H9 (cell line): ENCODE results near the gene EHD4. TPM values are rescaled to one million over a fixed set of nuclear protein-coding genes. Genes with fewer than 3 reads are reported as not detected.

Experiments
- DNase-seq: peaks from one replicate; pipeline ENCODE4 v3.0.0-alpha.2; 2017
- H2AFZ ChIP-seq: one replicate; pipeline ENCODE4 v1.6.1; 2013; ENCODE audit warnings: mild to moderate bottlenecking, low read length, control low read depth, moderate library complexity
- H2AK5ac ChIP-seq: 2 replicates; pipeline ENCODE4 v1.6.1; 2013; ENCODE audit warnings: low read length, control low read depth, mixed read lengths; ENCODE audit not compliant: insufficient read length
- H2BK120ac ChIP-seq: one replicate; pipeline ENCODE4 v1.6.1; 2013; ENCODE audit warnings: low read depth, mild to moderate bottlenecking, low read length, control low read depth, inconsistent platforms; ENCODE audit not compliant: poor library complexity, severe bottlenecking
- H2BK12ac ChIP-seq: 2 replicates; pipeline ENCODE4 v1.6.1; 2013; ENCODE audit warnings: low read length, control low read depth, mixed read lengths, low read depth; ENCODE audit not compliant: insufficient read length
- H2BK15ac ChIP-seq: 2 replicates; pipeline ENCODE4 v1.6.1; 2013; ENCODE audit warnings: low read depth, low read length, control low read depth
- H2BK20ac ChIP-seq: one replicate; pipeline ENCODE4 v1.6.1; 2013; ENCODE audit warnings: low read depth, mild to moderate bottlenecking, low read length, control low read depth, inconsistent platforms; ENCODE audit not compliant: poor library complexity, severe bottlenecking
- H2BK5ac ChIP-seq: 2 replicates; pipeline ENCODE4 v1.6.1; 2013; ENCODE audit warnings: low read length, control low read depth, mixed read lengths; ENCODE audit not compliant: insufficient read length
- H3K14ac ChIP-seq: 2 replicates; pipeline ENCODE4 v1.6.1; 2013; ENCODE audit warnings: low read length, control low read depth; ENCODE audit not compliant: insufficient read depth
- H3K18ac ChIP-seq: 2 replicates; pipeline ENCODE4 v1.6.1; 2013; ENCODE audit warnings: low read depth, mild to moderate bottlenecking, mixed read lengths, low read length, control low read depth; ENCODE audit not compliant: insufficient read length
- H3K23ac ChIP-seq: 2 replicates; pipeline ENCODE4 v1.6.1; 2013; ENCODE audit warnings: low read length, control low read depth, mixed read lengths, low read depth; ENCODE audit not compliant: insufficient read length
- H3K23me2 ChIP-seq: 2 replicates; pipeline ENCODE4 v1.6.1; 2013; ENCODE audit warnings: low read depth, mild to moderate bottlenecking, mixed read lengths, low read length, control low read depth; ENCODE audit not compliant: insufficient read length, poor library complexity, severe bottlenecking
- H3K27ac ChIP-seq: 2 replicates; pipeline ENCODE4 v1.5.1; 2013; ENCODE audit warnings: low read length, control low read depth, mixed read lengths, low read depth; ENCODE audit not compliant: insufficient read length
- H3K27me3 ChIP-seq: 2 replicates; pipeline ENCODE4 v1.6.1; 2013; ENCODE audit warnings: low read length, control low read depth, inconsistent platforms; ENCODE audit not compliant: insufficient read depth
- H3K4ac ChIP-seq: 2 replicates; pipeline ENCODE4 v1.6.1; 2013; ENCODE audit warnings: low read depth, mild to moderate bottlenecking, control low read depth, inconsistent platforms, low read length, moderate library complexity
- H3K4me1 ChIP-seq: 2 replicates; pipeline ENCODE4 v1.6.1; 2013; ENCODE audit warnings: low read length, control low read depth, inconsistent platforms; ENCODE audit not compliant: insufficient read depth
- H3K4me2 ChIP-seq: 2 replicates; pipeline ENCODE4 v1.6.1; 2013; ENCODE audit warnings: low read length, control low read depth, mixed read lengths; ENCODE audit not compliant: insufficient read length, insufficient read depth
- H3K56ac ChIP-seq: 2 replicates; pipeline ENCODE4 v1.6.1; 2013; ENCODE audit warnings: low read depth, mild to moderate bottlenecking, mixed read lengths, low read length, control low read depth; ENCODE audit not compliant: insufficient read length
- H3K79me1 ChIP-seq: 2 replicates; pipeline ENCODE4 v1.6.1; 2013; ENCODE audit warnings: low read depth, mild to moderate bottlenecking, moderate library complexity, low read length, control low read depth, inconsistent platforms; ENCODE audit not compliant: insufficient read depth, poor library complexity, severe bottlenecking
- H3K79me2 ChIP-seq: 2 replicates; pipeline ENCODE4 v1.6.1; 2013; ENCODE audit warnings: low read length, control low read depth, inconsistent platforms; ENCODE audit not compliant: insufficient read depth
- H3K9ac ChIP-seq: 2 replicates; pipeline ENCODE4 v1.6.1; 2013; ENCODE audit warnings: low read length, control low read depth, mixed read lengths; ENCODE audit not compliant: insufficient read length; ENCODE audit errors: extremely low read depth
- H3K9me3 ChIP-seq: one replicate; pipeline ENCODE4 v1.6.1; 2013; ENCODE audit warnings: low read depth, low read length, inconsistent platforms; ENCODE audit not compliant: control insufficient read depth
- H3T11ph ChIP-seq: one replicate; pipeline ENCODE4 v1.6.1; 2013; ENCODE audit warnings: mild to moderate bottlenecking, low read length, control low read depth, inconsistent platforms
- H4K20me1 ChIP-seq: one replicate; pipeline ENCODE4 v1.6.1; 2013; ENCODE audit not compliant: control insufficient read depth, insufficient read length, insufficient read depth
- H4K5ac ChIP-seq: 2 replicates; pipeline ENCODE4 v1.6.1; 2013; ENCODE audit warnings: low read depth, mild to moderate bottlenecking, mixed read lengths, low read length, control low read depth; ENCODE audit not compliant: insufficient read length
- H4K8ac ChIP-seq: replicated peaks from 2 replicates; pipeline ENCODE4 v1.6.1; 2013; ENCODE audit warnings: low read length, control low read depth, mixed read lengths, low read depth; ENCODE audit not compliant: insufficient read length
- H4K91ac ChIP-seq: 2 replicates; pipeline ENCODE4 v1.6.1; 2013; ENCODE audit warnings: low read depth, mild to moderate bottlenecking, moderate library complexity, mixed read lengths, low read length, control low read depth; ENCODE audit not compliant: insufficient read length
- H3K27ac Mint-ChIP-seq, 3 experiments: 2 replicates in 2 of 3; 3 replicates in 1 of 3; pipeline ENCODE4 v1.8.0; 2020 to 2021; ENCODE audit warnings: mixed read lengths in 3 of 3, mild to moderate bottlenecking in 1 of 3, moderate library complexity in 1 of 3
- H3K27me3 Mint-ChIP-seq: 2 replicates; pipeline ENCODE4 v1.8.0; 2021; ENCODE audit warnings: low read depth, mild to moderate bottlenecking, moderate library complexity, mixed read lengths
- H3K36me3 Mint-ChIP-seq, 3 experiments: 2 replicates in 2 of 3; 3 replicates in 1 of 3; pipeline ENCODE4 v1.8.0; 2020 to 2021; ENCODE audit warnings: low read depth in 3 of 3, mixed read lengths in 3 of 3; ENCODE audit not compliant: insufficient read depth in 1 of 3
- H3K4me1 Mint-ChIP-seq, 2 experiments: 2 replicates each; pipeline ENCODE4 v1.8.0; 2020; ENCODE audit warnings: mixed read lengths in 2 of 2
- H3K4me3 Mint-ChIP-seq, 2 experiments: 2 replicates in 1 of 2; 3 replicates in 1 of 2; pipeline ENCODE4 v1.8.0; 2020 to 2021; ENCODE audit warnings: mild to moderate bottlenecking in 2 of 2, mixed read lengths in 2 of 2, moderate library complexity in 1 of 2
- H3K9me3 Mint-ChIP-seq, 2 experiments: 2 replicates in 1 of 2; 3 replicates in 1 of 2; pipeline ENCODE4 v1.8.0; 2020; ENCODE audit warnings: mild to moderate bottlenecking in 2 of 2, mixed read lengths in 2 of 2, moderate library complexity in 1 of 2
- CTCF ChIP-seq: fragments of 200-600 bp; sonication (generic); conservative IDR thresholded peaks from 3 replicates; pipeline ENCODE4 v1.8.0; 2021; ENCODE audit warnings: antibody characterized with exemption, mild to moderate bottlenecking
- WGBS: extraction: QIAGEN DNeasy Blood & Tissue Kit; methylation state at CpG from one replicate; pipeline ENCODE4 v1.1.7; 2013; ENCODE audit warnings: missing lambda C conversion rate, low lambda C conversion rate, mixed read lengths; ENCODE audit not compliant: insufficient read length; ENCODE audit errors: extremely low coverage; 5-methylcytosine and 5-hydroxymethylcytosine counted together
- total RNA-seq: library from RNA; stranded (reverse); gene quantifications from 2 replicates; pipeline ENCODE4 v1.2.1, GENCODE V29; 2021

EHD4 gene
- total RNA-seq, 1 experiment from 2014 or later = 22.9 TPM

GRCh38 chr15:41915255-41915994, 56.9 kb downstream of the EHD4 start:
- Histone ChIP-seq H2BK5ac (no peak overlapping the region), H3K27me3 (no peaks in the 10 kb centered on the region), H4K8ac (no peak overlapping the region), H3K18ac (no peak overlapping the region), H2BK15ac (no peak overlapping the region), H4K91ac (no peak overlapping the region), H3K56ac (no peak overlapping the region), H3K14ac (no peak overlapping the region), H3K79me2 (no peaks in the 10 kb centered on the region), H2AFZ (no peak overlapping the region), H3K4me2 (no peak overlapping the region), H2BK120ac (no peak overlapping the region), H3K9ac (no peak overlapping the region), H3K79me1 (no peaks in the 10 kb centered on the region), H3T11ph (no peak overlapping the region), H3K4me1 (no peaks in the 10 kb centered on the region), H2AK5ac (no peak overlapping the region), H2BK20ac (no peak overlapping the region), H3K27ac (no peak overlapping the region), H4K20me1 (peaks cover 3% of the 10 kb centered on the region), H3K23ac (no peak overlapping the region), H2BK12ac (no peak overlapping the region), H3K9me3 (no peaks in the 10 kb centered on the region), H4K5ac (no peak overlapping the region), H3K4ac (no peak overlapping the region), H3K23me2 (no peaks in the 10 kb centered on the region)
- no peaks in the 10 kb centered on the region for H3K9me3 Mint-ChIP-seq
- no peak overlapping the region for H3K27ac Mint-ChIP-seq
- peaks cover 4 to 40% (median 33%) of the 10 kb centered on the region in 3 experiments; a peak in 6 of 7 replicates for H3K36me3 Mint-ChIP-seq
- H3K4me3 Mint-ChIP-seq = no peak overlapping the region
- no CpG with 5 or more reads among the region's 6 CpGs for whole genome bisulfite sequencing
- H3K4me1 Mint-ChIP-seq = 0 out of 4 replicates have a peak, but pooled peaks cover 0 to 1% of the 10 kb centered on the region in 2 experiments
- TF ChIP-seq CTCF = no peak
- no peak for DNase-seq
- H3K27me3 Mint-ChIP-seq = no peaks in the 10 kb centered on the region
